Panc1 (cell line): ENCODE results near the gene KCNK5. TPM values are rescaled to one million over a fixed set of nuclear protein-coding genes. Genes with fewer than 3 reads are reported as not detected.

ENCODE experiments used
- ATAC-seq: fragments of 200-7000 bp; cut with Tn5 transposase; 2 replicates; pipeline ENCODE4 v1.9.1; 2020; ENCODE audit warnings: mild to moderate bottlenecking, moderate library complexity
- BruUV-seq: library from RNA; stranded (reverse); fragments of 400-500 nt; replicated peaks from 2 replicates; lab custom pipeline; 2021; lab: Mats Ljungman, UMichigan
- CTCF ChIA-PET: fragments of 300-600 bp; sonication (Branson Sonifier 250); formaldehyde crosslinking; loops from one replicate; lab custom pipeline; 2022; ENCODE audit warnings: antibody characterized with exemption; lab: Charles Lee
- POLR2A ChIA-PET: fragments of 300-600 bp; sonication (Branson Sonifier 250); formaldehyde crosslinking; loops from one replicate; lab custom pipeline; 2022; ENCODE audit warnings: antibody characterized with exemption; lab: Charles Lee
- DNase-seq: peaks from one replicate; pipeline ENCODE4 v3.0.0-alpha.2; 2010; ENCODE audit warnings: low read depth, low spot score
- H3K27ac ChIP-seq: 2 replicates; pipeline ENCODE4 v1.5.1; 2011; ENCODE audit warnings: mild to moderate bottlenecking, low read length, inconsistent platforms
- H3K27me3 ChIP-seq: fragments of 200-500 bp; sonication (Bioruptor generic); 2 replicates; pipeline ENCODE4 v1.6.0; 2014; ENCODE audit warnings: low read length, inconsistent platforms; ENCODE audit not compliant: control insufficient read depth, insufficient read depth
- H3K36me3 ChIP-seq: fragments of 200-500 bp; sonication (Bioruptor generic); 2 replicates; pipeline ENCODE4 v1.5.1; 2014; ENCODE audit warnings: inconsistent platforms, mild to moderate bottlenecking, low read length, moderate library complexity; ENCODE audit not compliant: control insufficient read depth, insufficient read depth
- H3K4me1 ChIP-seq: 2 replicates; pipeline ENCODE4 v1.5.1; 2011; ENCODE audit warnings: inconsistent platforms, mild to moderate bottlenecking, low read length, moderate library complexity; ENCODE audit not compliant: control insufficient read depth, insufficient read depth
- H3K4me3 ChIP-seq, 2 experiments: 2 replicates each; pipeline ENCODE4 v1.5.1; 2011 to 2012; ENCODE audit warnings: low read depth in 2 of 2, low read length in 2 of 2, mild to moderate bottlenecking in 2 of 2, inconsistent platforms in 1 of 2, moderate library complexity in 1 of 2
- H3K9me3 ChIP-seq: fragments of 200-500 bp; sonication (Bioruptor generic); 2 replicates; pipeline ENCODE4 v1.5.1; 2014; ENCODE audit warnings: low read depth, mild to moderate bottlenecking, inconsistent platforms, low read length, moderate library complexity; ENCODE audit not compliant: control insufficient read depth, insufficient read depth
- POLR2AphosphoS5 ChIP-seq: IDR thresholded peaks from 2 replicates; pipeline ENCODE4 v1.6.1; 2012; ENCODE audit warnings: mild to moderate bottlenecking, low read depth, low read length, moderate library complexity
- SIN3A ChIP-seq: IDR thresholded peaks from 2 replicates; pipeline ENCODE4 v1.6.1; 2012; ENCODE audit warnings: low read depth, mild to moderate bottlenecking, low read length, moderate library complexity, borderline replicate concordance; ENCODE audit not compliant: insufficient read depth
- TCF7L2 ChIP-seq: IDR thresholded peaks from 2 replicates; pipeline ENCODE4 v1.6.1; 2011; ENCODE audit warnings: mild to moderate bottlenecking, low read depth, low read length, inconsistent platforms
- in situ Hi-C: cut with HindIII; loops from 2 replicates; pipeline ENCODE4 v1.10.0; 2016; ENCODE audit warnings: low sequenced_read_pairs, low pct_unique_long_range_greater_than_20kb
- intact Hi-C: fragments of 100-400 bp; cut with micrococcal nuclease; formaldehyde crosslinking; loops from one replicate; pipeline ENCODE4 v1.10.0; 2022; ENCODE audit not compliant: unreplicated experiment
- total RNA-seq: library from RNA; stranded (reverse); gene quantifications from one replicate; pipeline ENCODE4 v1.2.1, GENCODE V29; 2021; ENCODE audit not compliant: unreplicated experiment
- TF ChIP-seq, protein P1 (sequence below): fragments of 450-650 bp; IDR thresholded peaks from 2 replicates; pipeline ENCODE4 v1.5.1; 2017; ENCODE audit warnings: mild to moderate bottlenecking
- TF ChIP-seq, protein P2 (sequence below), 2 experiments: IDR thresholded peaks; 2 replicates each; pipeline ENCODE4 v1.6.1; 2011 to 2012; ENCODE audit warnings: low read depth in 2 of 2, control low read depth in 1 of 2, low read length in 1 of 2, mild to moderate bottlenecking in 1 of 2, moderate library complexity in 1 of 2; ENCODE audit not compliant: insufficient read depth in 1 of 2

The KCNK5 gene
- total RNA-seq, 1 experiment from 2014 or later, result 0.77 TPM

DNA sequence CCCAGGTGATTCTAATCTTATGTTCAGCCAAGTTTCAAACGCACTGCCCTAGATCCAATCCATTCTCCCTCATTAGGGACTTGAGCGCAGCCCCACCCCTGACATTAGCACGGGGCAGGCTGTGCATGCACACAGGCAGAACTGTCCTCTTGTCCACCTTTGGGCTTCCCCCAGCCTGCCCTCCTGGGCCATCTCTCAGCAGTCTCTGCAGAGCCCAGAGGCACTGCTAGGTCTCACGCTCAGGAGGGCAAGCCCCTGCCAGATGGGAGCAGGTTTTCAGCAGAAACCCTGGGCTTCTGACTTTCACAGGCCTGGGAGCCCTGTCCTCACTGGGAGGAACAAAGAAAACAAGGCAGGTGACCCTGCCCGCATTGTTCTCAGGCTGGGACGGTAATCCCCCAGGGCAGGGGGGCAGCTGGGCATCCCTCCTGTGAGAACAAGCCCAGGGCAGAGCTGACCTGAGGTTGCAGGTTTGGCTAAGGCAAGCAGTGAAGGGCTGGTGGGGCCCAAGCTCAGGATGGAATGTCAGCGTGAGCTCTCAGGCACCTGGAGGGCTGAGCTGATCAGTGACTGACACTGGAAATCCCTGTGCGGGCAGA lies 24.5 kb downstream of the KCNK5 start:
- Histone ChIP-seq H3K36me3 (no peaks in the 10 kb centered on the region), H3K4me1 (no peaks in the 10 kb centered on the region), H3K4me3 (no peak overlapping the region), H3K27me3 (no peaks in the 10 kb centered on the region; the same call in 1 of the 2 replicates), H3K27ac (no peak overlapping the region), H3K9me3 (no peaks in the 10 kb centered on the region)
- intact Hi-C loops, result no loop called here
- in situ Hi-C loops, result no loop called here
- DNase-seq (no peak), ATAC-seq (no peak)
- CTCF ChIA-PET, result interaction anchor here (0.5 kb wide), 1 partner anchor 45 kb away, joined by 4 read pairs; no protein-coding TSS in a partner anchor
- TF ChIP-seq, protein P1, sequence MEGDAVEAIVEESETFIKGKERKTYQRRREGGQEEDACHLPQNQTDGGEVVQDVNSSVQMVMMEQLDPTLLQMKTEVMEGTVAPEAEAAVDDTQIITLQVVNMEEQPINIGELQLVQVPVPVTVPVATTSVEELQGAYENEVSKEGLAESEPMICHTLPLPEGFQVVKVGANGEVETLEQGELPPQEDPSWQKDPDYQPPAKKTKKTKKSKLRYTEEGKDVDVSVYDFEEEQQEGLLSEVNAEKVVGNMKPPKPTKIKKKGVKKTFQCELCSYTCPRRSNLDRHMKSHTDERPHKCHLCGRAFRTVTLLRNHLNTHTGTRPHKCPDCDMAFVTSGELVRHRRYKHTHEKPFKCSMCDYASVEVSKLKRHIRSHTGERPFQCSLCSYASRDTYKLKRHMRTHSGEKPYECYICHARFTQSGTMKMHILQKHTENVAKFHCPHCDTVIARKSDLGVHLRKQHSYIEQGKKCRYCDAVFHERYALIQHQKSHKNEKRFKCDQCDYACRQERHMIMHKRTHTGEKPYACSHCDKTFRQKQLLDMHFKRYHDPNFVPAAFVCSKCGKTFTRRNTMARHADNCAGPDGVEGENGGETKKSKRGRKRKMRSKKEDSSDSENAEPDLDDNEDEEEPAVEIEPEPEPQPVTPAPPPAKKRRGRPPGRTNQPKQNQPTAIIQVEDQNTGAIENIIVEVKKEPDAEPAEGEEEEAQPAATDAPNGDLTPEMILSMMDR, result no peak
- TF ChIP-seq SIN3A (no peak), POLR2AphosphoS5 (no peak), TCF7L2 (no peak)
- TF ChIP-seq, protein P2, sequence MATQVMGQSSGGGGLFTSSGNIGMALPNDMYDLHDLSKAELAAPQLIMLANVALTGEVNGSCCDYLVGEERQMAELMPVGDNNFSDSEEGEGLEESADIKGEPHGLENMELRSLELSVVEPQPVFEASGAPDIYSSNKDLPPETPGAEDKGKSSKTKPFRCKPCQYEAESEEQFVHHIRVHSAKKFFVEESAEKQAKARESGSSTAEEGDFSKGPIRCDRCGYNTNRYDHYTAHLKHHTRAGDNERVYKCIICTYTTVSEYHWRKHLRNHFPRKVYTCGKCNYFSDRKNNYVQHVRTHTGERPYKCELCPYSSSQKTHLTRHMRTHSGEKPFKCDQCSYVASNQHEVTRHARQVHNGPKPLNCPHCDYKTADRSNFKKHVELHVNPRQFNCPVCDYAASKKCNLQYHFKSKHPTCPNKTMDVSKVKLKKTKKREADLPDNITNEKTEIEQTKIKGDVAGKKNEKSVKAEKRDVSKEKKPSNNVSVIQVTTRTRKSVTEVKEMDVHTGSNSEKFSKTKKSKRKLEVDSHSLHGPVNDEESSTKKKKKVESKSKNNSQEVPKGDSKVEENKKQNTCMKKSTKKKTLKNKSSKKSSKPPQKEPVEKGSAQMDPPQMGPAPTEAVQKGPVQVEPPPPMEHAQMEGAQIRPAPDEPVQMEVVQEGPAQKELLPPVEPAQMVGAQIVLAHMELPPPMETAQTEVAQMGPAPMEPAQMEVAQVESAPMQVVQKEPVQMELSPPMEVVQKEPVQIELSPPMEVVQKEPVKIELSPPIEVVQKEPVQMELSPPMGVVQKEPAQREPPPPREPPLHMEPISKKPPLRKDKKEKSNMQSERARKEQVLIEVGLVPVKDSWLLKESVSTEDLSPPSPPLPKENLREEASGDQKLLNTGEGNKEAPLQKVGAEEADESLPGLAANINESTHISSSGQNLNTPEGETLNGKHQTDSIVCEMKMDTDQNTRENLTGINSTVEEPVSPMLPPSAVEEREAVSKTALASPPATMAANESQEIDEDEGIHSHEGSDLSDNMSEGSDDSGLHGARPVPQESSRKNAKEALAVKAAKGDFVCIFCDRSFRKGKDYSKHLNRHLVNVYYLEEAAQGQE (IDR thresholded peaks at IDR 0.05; ENCODE audit: insufficient read depth in 1 of 2, low read depth in 2 of 2, low read length in 1 of 2), result no peak
- POLR2A ChIA-PET, result no interaction called here
- no TSS peak for BruUV-seq

DNA sequence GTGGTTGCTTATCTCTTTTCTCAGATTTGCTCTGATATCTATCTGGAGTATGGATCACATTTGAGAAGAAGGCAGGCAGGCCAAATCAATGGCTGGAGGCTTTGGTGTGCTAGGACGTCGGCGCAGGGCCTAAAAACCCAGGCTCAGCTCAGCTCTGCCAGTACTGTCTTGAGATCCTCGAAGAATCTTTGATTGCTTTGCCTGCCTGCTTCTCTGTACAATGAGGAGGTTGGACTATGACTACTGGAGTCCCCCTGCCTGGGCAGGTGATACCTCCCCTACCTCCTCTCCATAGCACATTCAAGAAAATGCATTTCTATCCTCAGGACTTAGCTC lies 25.1 kb downstream of the KCNK5 start:
- Histone ChIP-seq H3K27me3 (no peaks in the 10 kb centered on the region; the same call in 1 of the 2 replicates), H3K4me3 (no peak overlapping the region), H3K27ac (no peak overlapping the region), H3K4me1 (no peaks in the 10 kb centered on the region), H3K9me3 (no peaks in the 10 kb centered on the region), H3K36me3 (no peaks in the 10 kb centered on the region)
- TF ChIP-seq, protein P1, result no peak
- no peak for TF ChIP-seq TCF7L2
- no peak for TF ChIP-seq SIN3A
- TF ChIP-seq, protein P2 (IDR thresholded peaks at IDR 0.05; ENCODE audit: insufficient read depth in 1 of 2, low read depth in 2 of 2, low read length in 1 of 2), result no peak
- no peak for TF ChIP-seq POLR2AphosphoS5
- BruUV-seq, result no TSS peak
- no peak for DNase-seq
- in situ Hi-C loops, result no loop called here
- intact Hi-C loops, result no loop called here
- POLR2A ChIA-PET, result no interaction called here
- ATAC-seq, result peak; percentile 37; the same call in 1 of the 2 replicates
- CTCF ChIA-PET, result no interaction called here
